KOPT-K1 (cell line): ENCODE measurements around the gene PITPNC1.

Source experiments
- H3K27ac ChIP-seq: fragments of 200-600 bp; sonication (generic); 2 replicates; pipeline ENCODE4 v1.5.1; 2016; ENCODE audit warnings: antibody characterized with exemption, mild to moderate bottlenecking, low read depth, low read length; ENCODE audit not compliant: poor library complexity, severe bottlenecking
- H3K36me3 ChIP-seq: fragments of 200-600 bp; sonication (generic); 2 replicates; pipeline ENCODE4 v1.5.1; 2017; ENCODE audit warnings: antibody characterized with exemption, mild to moderate bottlenecking, low read length, moderate library complexity; ENCODE audit not compliant: insufficient read depth
- H3K9me3 ChIP-seq: fragments of 200-600 bp; sonication (generic); 2 replicates; pipeline ENCODE4 v1.5.1; 2017; ENCODE audit warnings: antibody characterized with exemption, low read length, mild to moderate bottlenecking; ENCODE audit not compliant: insufficient read depth, poor library complexity, severe bottlenecking

PITPNC1 gene

GRCh38 chr17:67602974-67603373, 225.9 kb downstream of the PITPNC1 start:
- Histone ChIP-seq H3K27ac (no peak overlapping the region), H3K9me3 (no peaks in the 10 kb centered on the region), H3K36me3 (no peaks in the 10 kb centered on the region)

GRCh38 chr17:67605256-67605912, 228.3 kb downstream of the PITPNC1 start:
- Histone ChIP-seq H3K9me3 (no peaks in the 10 kb centered on the region), H3K27ac (no peak overlapping the region), H3K36me3 (no peaks in the 10 kb centered on the region)

GRCh38 chr17:67606471-67606870, 229.4 kb downstream of the PITPNC1 start:
- no peak overlapping the region for H3K27ac ChIP-seq
- no peaks in the 10 kb centered on the region for H3K36me3 ChIP-seq
- no peaks in the 10 kb centered on the region for H3K9me3 ChIP-seq

GRCh38 chr17:67606896-67607604, 230.0 kb downstream of the PITPNC1 start:
- Histone ChIP-seq H3K36me3 (no peaks in the 10 kb centered on the region), H3K9me3 (no peaks in the 10 kb centered on the region), H3K27ac (no peak overlapping the region)

GRCh38 chr17:67610061-67610460, 233.0 kb downstream of the PITPNC1 start:
- Histone ChIP-seq H3K36me3 (no peaks in the 10 kb centered on the region), H3K9me3 (no peaks in the 10 kb centered on the region), H3K27ac (no peak overlapping the region)

- no peaks in the 10 kb centered on the region for H3K36me3 ChIP-seq
- H3K9me3 ChIP-seq: no peaks in the 10 kb centered on the region
- no peak overlapping the region for H3K27ac ChIP-seq
These were observed 236.9 kb downstream of the PITPNC1 start for GRCh38 chr17:67613961-67614360.

GRCh38 chr17:67615011-67615561, 238.0 kb downstream of the PITPNC1 start:
- Histone ChIP-seq H3K36me3 (no peaks in the 10 kb centered on the region), H3K27ac (no peak overlapping the region), H3K9me3 (no peaks in the 10 kb centered on the region)

- Histone ChIP-seq H3K36me3 (no peaks in the 10 kb centered on the region), H3K9me3 (no peaks in the 10 kb centered on the region), H3K27ac (no peak overlapping the region)
These were observed 238.7 kb downstream of the PITPNC1 start for GRCh38 chr17:67615736-67616135.

GRCh38 chr17:67617304-67617899, 240.3 kb downstream of the PITPNC1 start:
- H3K36me3 ChIP-seq: no peaks in the 10 kb centered on the region
- H3K27ac ChIP-seq: no peak overlapping the region
- no peaks in the 10 kb centered on the region for H3K9me3 ChIP-seq

GRCh38 chr17:67619555-67619954, 242.5 kb downstream of the PITPNC1 start:
- no peaks in the 10 kb centered on the region for H3K36me3 ChIP-seq
- H3K9me3 ChIP-seq: no peaks in the 10 kb centered on the region
- H3K27ac ChIP-seq: no peak overlapping the region

GRCh38 chr17:67620088-67620487, 243.0 kb downstream of the PITPNC1 start:
- no peaks in the 10 kb centered on the region for H3K36me3 ChIP-seq
- H3K9me3 ChIP-seq: no peaks in the 10 kb centered on the region
- H3K27ac ChIP-seq: no peak overlapping the region

- H3K36me3 ChIP-seq: no peaks in the 10 kb centered on the region
- no peaks in the 10 kb centered on the region for H3K9me3 ChIP-seq
- H3K27ac ChIP-seq: no peak overlapping the region
These were observed 243.6 kb downstream of the PITPNC1 start for GRCh38 chr17:67620636-67621035.

- H3K36me3 ChIP-seq: no peaks in the 10 kb centered on the region
- H3K9me3 ChIP-seq: no peaks in the 10 kb centered on the region
- H3K27ac ChIP-seq: no peak overlapping the region
These were observed 246.7 kb downstream of the PITPNC1 start for GRCh38 chr17:67623767-67624166.

- Histone ChIP-seq H3K9me3 (no peaks in the 10 kb centered on the region), H3K27ac (no peak overlapping the region)
These were observed 248.0 kb downstream of the PITPNC1 start for GRCh38 chr17:67624886-67625656.

GRCh38 chr17:67625971-67626370, 248.9 kb downstream of the PITPNC1 start:
- H3K27ac ChIP-seq: no peak overlapping the region
- no peaks in the 10 kb centered on the region for H3K9me3 ChIP-seq
- H3K36me3 ChIP-seq: no peaks in the 10 kb centered on the region

More at GRCh38 chr17:67624886-67625656, 248.0 kb downstream of the PITPNC1 start:
- H3K36me3 ChIP-seq: no peaks in the 10 kb centered on the region
